GM23248 (cell line): ENCODE data around the gene FAF2. TPM values are rescaled to one million over a fixed set of nuclear protein-coding genes. Genes with fewer than 3 reads are reported as not detected.

ENCODE experiments used
- DNase-seq: peaks from one replicate; pipeline ENCODE4 v3.0.0-alpha.2; 2015
- H2AFZ ChIP-seq: fragments of 200-600 bp; sonication (generic); 2 replicates; pipeline ENCODE4 v1.6.1; 2016; ENCODE audit warnings: antibody characterized with exemption
- H3F3A ChIP-seq: fragments of 200-600 bp; sonication (generic); 2 replicates; pipeline ENCODE4 v1.6.1; 2016; ENCODE audit warnings: mild to moderate bottlenecking, antibody characterized with exemption, mixed run types; ENCODE audit not compliant: insufficient read depth
- H3K27ac ChIP-seq: fragments of 200-600 bp; sonication (generic); 2 replicates; pipeline ENCODE4 v1.5.1; 2016; ENCODE audit warnings: mild to moderate bottlenecking
- H3K27me3 ChIP-seq: fragments of 200-600 bp; sonication (generic); replicated peaks from 2 replicates; pipeline ENCODE4 v1.6.1; 2016; ENCODE audit warnings: mild to moderate bottlenecking; ENCODE audit not compliant: insufficient read depth
- H3K36me3 ChIP-seq: fragments of 200-600 bp; sonication (generic); 2 replicates; pipeline ENCODE4 v1.6.1; 2016; ENCODE audit warnings: low read depth, mild to moderate bottlenecking
- H3K4me1 ChIP-seq: fragments of 200-600 bp; sonication (generic); 2 replicates; pipeline ENCODE4 v1.6.1; 2016; ENCODE audit warnings: mild to moderate bottlenecking; ENCODE audit not compliant: insufficient read depth
- H3K4me2 ChIP-seq: fragments of 200-600 bp; sonication (generic); one replicate; pipeline ENCODE4 v1.6.1; 2016; ENCODE audit warnings: mild to moderate bottlenecking; ENCODE audit not compliant: unreplicated experiment
- H3K4me3 ChIP-seq: fragments of 200-600 bp; sonication (generic); 2 replicates; pipeline ENCODE4 v1.5.1; 2016; ENCODE audit warnings: mild to moderate bottlenecking
- H3K79me2 ChIP-seq: fragments of 200-600 bp; sonication (generic); 2 replicates; pipeline ENCODE4 v1.6.1; 2016; ENCODE audit warnings: mild to moderate bottlenecking; ENCODE audit not compliant: insufficient read depth
- H3K9ac ChIP-seq: fragments of 200-600 bp; sonication (generic); 2 replicates; pipeline ENCODE4 v1.6.1; 2016; ENCODE audit warnings: mild to moderate bottlenecking
- H3K9me2 ChIP-seq: fragments of 200-600 bp; sonication (generic); 2 replicates; pipeline ENCODE4 v1.6.1; 2016; ENCODE audit warnings: mixed run types, mild to moderate bottlenecking, moderate library complexity; ENCODE audit not compliant: insufficient read depth
- H3K9me3 ChIP-seq: fragments of 200-600 bp; sonication (generic); one replicate; pipeline ENCODE4 v1.6.1; 2017; ENCODE audit warnings: low read depth
- H4K20me1 ChIP-seq: fragments of 200-600 bp; sonication (generic); 2 replicates; pipeline ENCODE4 v1.6.0; 2016; ENCODE audit not compliant: insufficient read depth
- EZH2 ChIP-seq: fragments of 200-600 bp; sonication (generic); IDR thresholded peaks from 2 replicates; pipeline ENCODE4 v1.6.1; 2018; ENCODE audit warnings: antibody characterized with exemption, mild to moderate bottlenecking; ENCODE audit not compliant: insufficient read depth, poor library complexity, severe bottlenecking
- EZH2phosphoT487 ChIP-seq: fragments of 200-600 bp; sonication (generic); IDR thresholded peaks from 2 replicates; pipeline ENCODE4 v1.6.1; 2018; ENCODE audit warnings: antibody characterized with exemption, moderate library complexity, mild to moderate bottlenecking, low read depth; ENCODE audit not compliant: insufficient read depth
- WGBS, 2 experiments: methylation state at CpG; one replicate each; pipeline ENCODE4 v1.1.6; 2015 to 2017; ENCODE audit warnings: low lambda C conversion rate in 2 of 2, low coverage in 1 of 2; ENCODE audit errors: missing lambda C conversion rate in 2 of 2; 5-methylcytosine and 5-hydroxymethylcytosine counted together
- in situ Hi-C: fragments of 300-500 bp; cut with MboI; formaldehyde crosslinking; loops from 2 replicates; pipeline ENCODE4 v1.15.0; 2020
- polyA plus RNA-seq: library from polyadenylated mRNA; unstranded; fragments of >200 nt; fragmentation: Nextera tagmentation; extraction: Ambion mirVana; gene quantifications from 2 replicates; pipeline ENCODE4 v1.2.1, GENCODE V29; 2016
- total RNA-seq: library from RNA; depleted of rRNA; stranded (reverse); fragments of >200 nt; shearing (Covaris generic); gene quantifications from 2 replicates; pipeline ENCODE4 v1.2.3, GENCODE V29; 2014

The FAF2 gene
- total and polyA plus RNA-seq, 2 experiments from 2014 or later: 45.0 to 45.4 TPM

DNA sequence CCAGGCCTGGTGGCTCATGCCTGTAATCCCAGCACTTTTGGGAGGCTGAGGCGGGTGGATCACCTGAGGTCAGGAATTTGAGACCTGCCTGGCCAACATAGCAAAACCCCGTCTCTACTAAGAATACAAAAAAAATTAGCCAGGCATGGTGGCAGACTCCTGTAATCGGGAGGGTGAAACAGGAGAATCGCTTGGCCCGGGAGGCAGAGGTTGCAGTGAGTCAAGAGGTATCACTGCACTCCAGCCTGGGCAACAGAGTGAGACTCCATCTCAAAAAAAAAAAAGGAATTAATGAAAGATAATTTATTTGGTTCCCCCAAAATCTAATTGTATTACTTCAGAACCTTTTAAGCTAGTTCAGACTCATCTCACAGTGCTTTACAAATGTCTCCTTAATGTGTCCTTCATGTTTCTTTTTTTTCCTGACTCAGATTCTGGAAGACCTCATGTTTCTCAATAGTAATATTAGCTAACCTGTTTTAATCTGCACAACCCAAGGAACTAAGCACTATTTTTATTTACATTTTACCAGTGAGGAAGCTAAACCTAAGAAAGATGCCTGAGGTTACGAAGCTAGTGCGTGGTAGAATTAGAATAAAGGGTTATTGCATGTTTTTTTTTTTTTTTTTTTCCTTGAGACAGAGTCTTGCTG lies 15.1 kb downstream of the FAF2 start:
- TF ChIP-seq EZH2: no peak
- TF ChIP-seq EZH2phosphoT487: no peak
- H3K4me1 ChIP-seq: peaks cover 21% of the 10 kb centered on the region
- no peak overlapping the region for H3K9ac ChIP-seq
- in situ Hi-C loops: no loop called here
- H3K36me3 ChIP-seq: no peaks in the 10 kb centered on the region
- H3K4me2 ChIP-seq: no peak overlapping the region
- H2AFZ ChIP-seq: no peak overlapping the region
- no peaks in the 10 kb centered on the region for H3K9me3 ChIP-seq
- peaks cover 24% of the 10 kb centered on the region for H3F3A ChIP-seq
- 96 to 98% methylated on average over 7 of the region's 7 CpGs for WGBS, 2 experiments
- H3K27me3 ChIP-seq: no peaks in the 10 kb centered on the region
- peaks cover 10% of the 10 kb centered on the region for H4K20me1 ChIP-seq
- H3K79me2 ChIP-seq: peaks cover 100% of the 10 kb centered on the region
- DNase-seq: no peak
- no peaks in the 10 kb centered on the region for H3K9me2 ChIP-seq
- no peak overlapping the region for H3K4me3 ChIP-seq
- H3K27ac ChIP-seq: no peak overlapping the region

- H3K9me2 ChIP-seq: no peaks in the 10 kb centered on the region
- DNase-seq: peak; percentile 56
- WGBS, 2 experiments: 47 to 50% methylated on average over 6 of the region's 6 CpGs
- peaks cover 12% of the 10 kb centered on the region for H3K4me1 ChIP-seq
- no peaks in the 10 kb centered on the region for H3K9me3 ChIP-seq
- H2AFZ ChIP-seq: no peak overlapping the region
- peaks cover 99% of the 10 kb centered on the region for H3K79me2 ChIP-seq
- H3F3A ChIP-seq: peaks cover 20% of the 10 kb centered on the region
- no peaks in the 10 kb centered on the region for H3K27me3 ChIP-seq
- no peak overlapping the region for H3K4me3 ChIP-seq
- H3K27ac ChIP-seq: peak overlapping the region; percentile 15
- no peak overlapping the region for H3K9ac ChIP-seq
- in situ Hi-C loops: no loop called here
- peak overlapping the region; percentile 33 for H3K4me2 ChIP-seq
- no peaks in the 10 kb centered on the region; the same call in 1 of the 2 replicates for H4K20me1 ChIP-seq
- no peaks in the 10 kb centered on the region for H3K36me3 ChIP-seq
- no peak for TF ChIP-seq EZH2
- TF ChIP-seq EZH2phosphoT487: no peak
These were observed 18.2 kb downstream of the FAF2 start for GRCh38 chr5:176466245-176466871.

DNA sequence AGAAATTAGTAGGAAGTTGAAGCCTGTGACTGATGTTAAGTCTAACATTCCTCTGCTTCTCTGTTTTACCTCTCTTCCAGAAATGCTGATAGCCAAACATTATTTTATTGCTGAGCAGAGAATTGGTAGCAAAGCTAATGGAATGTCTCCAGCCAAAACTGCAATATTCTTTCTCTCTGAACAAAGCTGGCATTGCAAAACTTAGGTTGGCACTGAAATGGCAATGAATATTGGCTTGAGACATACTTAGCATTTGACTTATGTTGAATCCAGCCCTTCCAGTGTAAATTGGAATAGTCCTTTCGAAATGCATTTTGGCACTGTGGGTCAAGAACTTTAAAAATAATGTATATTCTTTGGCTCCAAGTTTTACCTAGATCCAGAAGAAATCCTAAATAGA lies 21.1 kb downstream of the FAF2 start:
- Histone ChIP-seq H3K27me3 (no peaks in the 10 kb centered on the region), H3K9me3 (no peaks in the 10 kb centered on the region), H3F3A (peaks cover 34% of the 10 kb centered on the region), H3K79me2 (peaks cover 97% of the 10 kb centered on the region), H3K4me2 (no peak overlapping the region), H4K20me1 (peaks cover 9% of the 10 kb centered on the region), H3K27ac (no peak overlapping the region), H2AFZ (no peak overlapping the region), H3K9ac (no peak overlapping the region), H3K36me3 (no peaks in the 10 kb centered on the region; the same call in 1 of the 2 replicates), H3K4me3 (no peak overlapping the region), H3K9me2 (no peaks in the 10 kb centered on the region), H3K4me1 (peaks cover 12% of the 10 kb centered on the region)
- no peak for TF ChIP-seq EZH2phosphoT487
- TF ChIP-seq EZH2: no peak
- DNase-seq: peak; percentile 21
- in situ Hi-C loops: no loop called here
- WGBS, 2 experiments: 42 to 57% methylated on average over 1 of the region's 1 CpG

DNA sequence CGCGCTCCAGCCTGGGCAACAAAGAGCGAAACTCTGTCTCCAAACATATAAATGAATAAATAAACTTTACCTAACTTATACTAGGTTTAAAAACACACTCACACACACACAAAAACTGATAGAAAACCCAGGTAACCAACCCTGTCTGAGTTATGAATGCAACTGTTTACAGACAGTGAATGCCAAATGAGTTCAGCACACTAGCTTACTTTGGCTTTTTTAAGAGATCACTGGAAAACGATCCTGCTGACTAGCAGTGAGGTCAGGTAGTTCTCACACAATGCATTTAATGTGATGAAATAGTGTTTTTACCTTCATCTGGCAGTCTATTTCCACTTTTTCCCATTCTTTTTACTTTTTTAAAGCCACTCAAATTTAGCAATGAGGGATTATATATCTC lies 22.4 kb downstream of the FAF2 start:
- no peak overlapping the region for H2AFZ ChIP-seq
- H3K4me1 ChIP-seq: peaks cover 21% of the 10 kb centered on the region
- no peak for TF ChIP-seq EZH2phosphoT487
- no peak for TF ChIP-seq EZH2
- H3K27ac ChIP-seq: no peak overlapping the region
- H3K36me3 ChIP-seq: no peaks in the 10 kb centered on the region; the same call in 1 of the 2 replicates
- in situ Hi-C loops: no loop called here
- H3K4me2 ChIP-seq: no peak overlapping the region
- no peaks in the 10 kb centered on the region for H3K27me3 ChIP-seq
- peaks cover 9% of the 10 kb centered on the region for H4K20me1 ChIP-seq
- H3K9ac ChIP-seq: no peak overlapping the region
- WGBS, 2 experiments: 72 to 77% methylated on average over 4 of the region's 4 CpGs
- H3F3A ChIP-seq: peaks cover 31% of the 10 kb centered on the region
- H3K79me2 ChIP-seq: peaks cover 97% of the 10 kb centered on the region
- no peaks in the 10 kb centered on the region for H3K9me2 ChIP-seq
- H3K9me3 ChIP-seq: no peaks in the 10 kb centered on the region
- DNase-seq: no peak
- H3K4me3 ChIP-seq: no peak overlapping the region
